Esophagus squamous epithelium (tissue), 4 donors: ENCODE measurements around the gene UROS.

Source experiments
- POLR2A ChIP-seq, 4 donors: fragments of 450-650 bp; IDR thresholded peaks; one replicate each; pipeline ENCODE4 v1.6.1; 2017; ENCODE audit warnings: antibody characterized with exemption in 4 of 4, mild to moderate bottlenecking in 4 of 4, moderate library complexity in 3 of 4
- TF ChIP-seq, protein P1 (sequence below), 6 experiments: fragments of 450-650 bp in 4 of 6; fragments of 200-600 bp in 2 of 6; sonication (generic) in 2 of 6; IDR thresholded peaks; one replicate each; pipeline ENCODE4 v1.5.1; 2016 to 2019; ENCODE audit warnings: antibody characterized with exemption in 6 of 6, mild to moderate bottlenecking in 4 of 6, moderate library complexity in 4 of 6

DNA sequence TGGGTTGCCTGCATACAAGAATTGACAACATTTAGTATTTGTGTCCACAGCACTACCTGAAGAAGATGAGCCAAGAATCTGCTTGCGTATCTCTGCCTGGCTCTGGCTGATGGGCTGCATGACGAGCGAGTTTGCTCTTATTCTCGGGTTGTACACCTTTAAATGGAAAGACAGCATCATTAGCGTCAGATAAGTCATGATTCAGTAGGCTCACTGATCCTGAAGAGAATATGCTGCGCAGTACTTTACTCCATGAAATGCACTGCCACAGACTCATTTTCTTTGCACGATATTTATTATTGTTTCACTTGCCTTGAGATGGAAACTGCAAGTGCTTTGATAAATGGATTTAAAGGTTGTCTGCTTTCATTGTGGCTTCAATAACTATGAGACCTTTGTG, 29.4 kb upstream of the UROS start:
- TF ChIP-seq, protein P1, sequence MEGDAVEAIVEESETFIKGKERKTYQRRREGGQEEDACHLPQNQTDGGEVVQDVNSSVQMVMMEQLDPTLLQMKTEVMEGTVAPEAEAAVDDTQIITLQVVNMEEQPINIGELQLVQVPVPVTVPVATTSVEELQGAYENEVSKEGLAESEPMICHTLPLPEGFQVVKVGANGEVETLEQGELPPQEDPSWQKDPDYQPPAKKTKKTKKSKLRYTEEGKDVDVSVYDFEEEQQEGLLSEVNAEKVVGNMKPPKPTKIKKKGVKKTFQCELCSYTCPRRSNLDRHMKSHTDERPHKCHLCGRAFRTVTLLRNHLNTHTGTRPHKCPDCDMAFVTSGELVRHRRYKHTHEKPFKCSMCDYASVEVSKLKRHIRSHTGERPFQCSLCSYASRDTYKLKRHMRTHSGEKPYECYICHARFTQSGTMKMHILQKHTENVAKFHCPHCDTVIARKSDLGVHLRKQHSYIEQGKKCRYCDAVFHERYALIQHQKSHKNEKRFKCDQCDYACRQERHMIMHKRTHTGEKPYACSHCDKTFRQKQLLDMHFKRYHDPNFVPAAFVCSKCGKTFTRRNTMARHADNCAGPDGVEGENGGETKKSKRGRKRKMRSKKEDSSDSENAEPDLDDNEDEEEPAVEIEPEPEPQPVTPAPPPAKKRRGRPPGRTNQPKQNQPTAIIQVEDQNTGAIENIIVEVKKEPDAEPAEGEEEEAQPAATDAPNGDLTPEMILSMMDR (IDR thresholded peaks at IDR 0.05) = no peak
- no peak for TF ChIP-seq POLR2A (IDR thresholded peaks at IDR 0.05)
